Stomach smooth muscle (tissue), 2 donors: Measurements from ENCODE around the gene PRELID3B.

Source experiments
- H3K27ac ChIP-seq: one replicate; pipeline ENCODE4 v1.7.0; 2013; ENCODE audit warnings: mild to moderate bottlenecking, low read length, inconsistent platforms
- H3K27me3 ChIP-seq, 2 donors: one replicate each; pipeline ENCODE4 v1.7.0; 2013; ENCODE audit warnings: low read length in 2 of 2; ENCODE audit not compliant: insufficient read depth in 2 of 2, control insufficient read depth in 1 of 2
- H3K36me3 ChIP-seq, 2 donors: one replicate each; pipeline ENCODE4 v1.7.0; 2013; ENCODE audit warnings: low read length in 2 of 2; ENCODE audit not compliant: control insufficient read depth in 2 of 2, insufficient read depth in 2 of 2
- H3K4me1 ChIP-seq: one replicate; pipeline ENCODE4 v1.7.0; 2013; ENCODE audit warnings: low read length; ENCODE audit not compliant: control insufficient read depth, insufficient read depth
- H3K4me3 ChIP-seq, 2 donors: one replicate each; pipeline ENCODE4 v1.7.0; 2013; ENCODE audit warnings: low read length in 2 of 2
- H3K9ac ChIP-seq, 2 donors: one replicate each; pipeline ENCODE4 v1.7.0; 2013; ENCODE audit warnings: low read length in 2 of 2, mild to moderate bottlenecking in 1 of 2
- H3K9me3 ChIP-seq, 2 donors: one replicate each; pipeline ENCODE4 v1.7.0; 2013; ENCODE audit warnings: low read length in 2 of 2; ENCODE audit not compliant: control insufficient read depth in 2 of 2
- donor health status: healthy.
- donor health status: Pancreatic carcinoma.

PRELID3B gene

DNA sequence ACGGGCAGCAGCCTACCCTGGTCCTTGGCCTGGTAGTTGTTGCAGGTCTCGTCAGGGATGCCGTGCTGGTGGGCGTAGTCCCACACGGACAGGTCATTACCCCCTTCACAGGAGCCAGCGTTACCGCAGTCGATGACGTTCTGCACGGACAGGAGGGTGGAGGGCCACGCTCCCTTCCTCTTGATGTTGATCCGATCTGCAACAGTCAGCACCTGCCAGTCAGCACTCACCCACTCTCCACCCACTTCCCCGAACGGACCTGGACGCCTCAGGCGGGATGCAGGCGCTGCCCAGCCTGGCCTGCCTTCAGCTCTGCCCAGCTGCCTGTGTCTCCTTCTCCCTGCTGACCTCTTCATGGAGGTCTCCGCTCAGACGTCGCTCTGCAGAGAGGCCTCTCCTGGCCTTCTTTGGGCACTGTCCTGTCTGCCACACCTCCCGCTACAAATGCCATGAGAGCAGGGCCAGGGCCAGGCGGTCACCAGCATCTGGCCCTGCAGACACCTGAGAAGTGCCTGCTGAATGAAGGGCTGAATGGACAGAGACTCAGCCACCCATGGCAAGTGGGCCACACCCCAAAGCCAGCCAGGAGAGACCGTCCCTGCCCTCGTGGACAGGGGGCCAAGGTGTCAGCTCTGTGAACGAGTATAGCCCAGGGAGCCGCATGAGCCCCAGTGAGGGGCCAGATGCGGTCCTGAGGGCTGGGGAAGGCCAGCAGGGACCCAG, 41.0 kb downstream of the PRELID3B start:
- Histone ChIP-seq H3K36me3 (peaks cover 17 to 29% of the 10 kb centered on the region in 2 donors), H3K4me1 (peaks cover 23% of the 10 kb centered on the region), H3K9me3 (no peaks in the 10 kb centered on the region), H3K9ac (no peak overlapping the region), H3K27me3 (no peaks in the 10 kb centered on the region), H3K27ac (no peak overlapping the region), H3K4me3 (no peak overlapping the region)

DNA sequence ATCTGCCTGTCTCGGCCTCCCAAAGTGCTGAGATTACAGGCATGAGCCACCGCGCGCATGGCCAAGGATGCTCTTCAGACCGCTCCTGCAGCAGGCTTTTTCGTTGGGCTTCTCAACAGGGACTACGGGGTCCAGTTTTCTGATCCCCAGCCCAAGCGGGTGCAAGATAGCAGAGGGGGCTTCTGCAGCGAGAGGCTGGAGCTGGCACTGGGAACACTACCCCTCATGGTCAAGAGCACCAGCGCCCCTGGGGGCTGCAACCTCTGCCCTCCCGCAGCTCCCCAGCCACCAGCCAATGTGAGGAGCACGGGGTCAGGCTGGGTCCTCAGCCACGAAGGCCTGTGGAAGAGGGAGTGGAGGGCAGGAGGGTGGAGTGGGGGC, 41.5 kb downstream of the PRELID3B start:
- Histone ChIP-seq H3K27ac (no peak overlapping the region), H3K27me3 (no peaks in the 10 kb centered on the region), H3K9ac (no peak overlapping the region), H3K4me3 (no peak overlapping the region), H3K9me3 (no peaks in the 10 kb centered on the region), H3K4me1 (peaks cover 18% of the 10 kb centered on the region), H3K36me3 (peaks cover 23 to 34% of the 10 kb centered on the region in 2 donors)

DNA sequence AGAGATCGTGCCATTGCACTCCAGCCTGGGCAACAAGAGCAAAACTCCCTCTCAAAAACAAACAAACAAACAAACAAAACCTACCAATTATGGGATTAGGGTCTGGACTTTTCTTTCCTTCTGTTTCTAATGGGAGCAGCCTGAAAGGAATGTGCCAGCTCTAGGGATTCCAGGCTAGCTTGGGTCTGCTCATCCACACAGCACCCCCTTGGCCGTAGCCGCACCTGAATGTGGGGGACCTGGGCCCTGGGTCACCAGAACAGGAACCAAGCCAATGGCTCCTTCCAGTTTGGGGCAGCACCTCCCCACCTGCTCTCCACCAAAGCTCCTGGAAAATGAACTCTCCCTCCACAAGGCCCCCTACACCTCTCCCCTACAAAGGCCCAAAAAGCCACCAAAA, 42.3 kb downstream of the PRELID3B start:
- H3K27me3 ChIP-seq: no peaks in the 10 kb centered on the region
- peaks cover 11% of the 10 kb centered on the region for H3K4me1 ChIP-seq
- H3K9me3 ChIP-seq: no peaks in the 10 kb centered on the region
- no peak overlapping the region for H3K4me3 ChIP-seq
- H3K9ac ChIP-seq: no peak overlapping the region
- peaks cover 30 to 40% of the 10 kb centered on the region in 2 donors for H3K36me3 ChIP-seq
- no peak overlapping the region for H3K27ac ChIP-seq

DNA sequence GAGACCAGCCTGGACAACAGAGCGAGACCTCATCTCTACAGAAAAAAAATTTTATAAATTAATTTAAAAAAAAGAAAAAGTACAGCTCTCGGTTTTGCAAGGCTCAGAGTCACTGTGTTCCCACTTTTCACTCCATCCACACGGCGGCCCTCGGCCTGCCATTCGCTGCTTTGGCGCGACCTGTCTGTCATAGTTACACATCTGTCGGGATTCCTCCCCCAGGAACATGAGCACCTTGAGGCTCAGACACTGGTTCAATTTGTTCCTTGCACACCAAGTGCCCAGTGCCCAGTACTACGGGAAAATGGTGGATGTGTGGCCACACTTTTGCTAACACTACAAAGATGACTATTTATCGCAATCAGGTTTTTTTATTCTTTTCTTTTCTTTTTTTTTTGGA, 43.9 kb downstream of the PRELID3B start:
- Histone ChIP-seq H3K4me1 (no peaks in the 10 kb centered on the region), H3K36me3 (peaks cover 38 to 48% of the 10 kb centered on the region in 2 donors), H3K9me3 (no peaks in the 10 kb centered on the region), H3K9ac (no peak overlapping the region), H3K4me3 (no peak overlapping the region), H3K27ac (no peak overlapping the region), H3K27me3 (no peaks in the 10 kb centered on the region)

DNA sequence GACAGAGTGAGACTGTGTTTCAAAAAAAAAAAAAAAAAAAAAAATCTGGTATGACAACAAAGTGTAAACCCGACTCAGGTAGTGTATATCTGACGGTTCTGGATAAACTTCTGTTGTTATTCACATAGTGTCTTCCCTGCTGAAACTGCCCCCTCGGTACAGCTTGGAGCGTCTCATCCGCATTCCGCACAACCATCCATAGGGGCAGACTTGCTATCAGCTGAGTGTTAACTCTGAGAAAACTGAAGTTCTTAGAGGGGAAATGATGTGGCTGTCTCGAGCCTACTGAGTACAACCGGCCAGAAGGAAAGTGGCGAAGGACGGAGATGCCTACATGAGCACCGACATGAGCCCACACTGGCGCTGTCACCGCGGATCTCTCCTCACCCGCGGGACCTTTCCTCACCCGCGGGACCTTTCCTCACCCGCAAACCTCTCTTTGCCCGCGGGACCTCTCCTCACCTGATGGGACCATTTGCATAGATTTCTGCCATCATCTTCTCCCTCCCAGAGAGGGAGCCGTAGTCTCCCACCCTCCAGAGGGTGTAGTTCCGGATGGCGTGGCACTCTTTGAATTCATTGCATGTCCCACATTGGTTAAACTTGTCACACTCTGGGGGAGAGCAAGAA, 45.3 kb downstream of the PRELID3B start:
- no peak overlapping the region for H3K9ac ChIP-seq
- H3K36me3 ChIP-seq: peaks cover 52 to 59% of the 10 kb centered on the region in 2 donors
- H3K4me1 ChIP-seq: no peaks in the 10 kb centered on the region
- no peaks in the 10 kb centered on the region for H3K27me3 ChIP-seq
- no peak overlapping the region for H3K27ac ChIP-seq
- H3K9me3 ChIP-seq: no peaks in the 10 kb centered on the region
- no peak overlapping the region for H3K4me3 ChIP-seq

DNA sequence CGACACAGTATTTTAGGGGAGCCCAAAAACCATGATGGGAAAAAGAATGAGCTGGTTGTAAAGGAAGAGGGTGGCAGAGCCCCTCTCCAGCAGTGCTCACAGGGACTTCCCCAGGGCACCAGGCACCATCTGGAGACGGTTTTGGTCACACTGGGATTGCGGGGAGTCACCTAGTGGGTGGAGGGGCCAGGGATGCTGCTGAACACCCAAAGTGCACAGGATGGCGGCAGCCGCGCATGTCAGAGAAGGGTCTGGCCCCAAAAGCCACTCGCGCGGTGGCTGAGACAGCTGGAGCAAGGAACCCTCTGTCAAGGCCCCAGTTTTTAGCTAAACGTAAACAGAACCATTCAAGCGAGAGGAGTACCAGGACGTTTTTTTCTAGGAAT, 46.4 kb downstream of the PRELID3B start:
- no peaks in the 10 kb centered on the region for H3K9me3 ChIP-seq
- no peaks in the 10 kb centered on the region for H3K27me3 ChIP-seq
- no peaks in the 10 kb centered on the region for H3K4me1 ChIP-seq
- H3K4me3 ChIP-seq: no peak overlapping the region
- H3K9ac ChIP-seq: no peak overlapping the region
- no peak overlapping the region for H3K27ac ChIP-seq
- H3K36me3 ChIP-seq: peaks cover 60 to 61% of the 10 kb centered on the region in 2 donors

DNA sequence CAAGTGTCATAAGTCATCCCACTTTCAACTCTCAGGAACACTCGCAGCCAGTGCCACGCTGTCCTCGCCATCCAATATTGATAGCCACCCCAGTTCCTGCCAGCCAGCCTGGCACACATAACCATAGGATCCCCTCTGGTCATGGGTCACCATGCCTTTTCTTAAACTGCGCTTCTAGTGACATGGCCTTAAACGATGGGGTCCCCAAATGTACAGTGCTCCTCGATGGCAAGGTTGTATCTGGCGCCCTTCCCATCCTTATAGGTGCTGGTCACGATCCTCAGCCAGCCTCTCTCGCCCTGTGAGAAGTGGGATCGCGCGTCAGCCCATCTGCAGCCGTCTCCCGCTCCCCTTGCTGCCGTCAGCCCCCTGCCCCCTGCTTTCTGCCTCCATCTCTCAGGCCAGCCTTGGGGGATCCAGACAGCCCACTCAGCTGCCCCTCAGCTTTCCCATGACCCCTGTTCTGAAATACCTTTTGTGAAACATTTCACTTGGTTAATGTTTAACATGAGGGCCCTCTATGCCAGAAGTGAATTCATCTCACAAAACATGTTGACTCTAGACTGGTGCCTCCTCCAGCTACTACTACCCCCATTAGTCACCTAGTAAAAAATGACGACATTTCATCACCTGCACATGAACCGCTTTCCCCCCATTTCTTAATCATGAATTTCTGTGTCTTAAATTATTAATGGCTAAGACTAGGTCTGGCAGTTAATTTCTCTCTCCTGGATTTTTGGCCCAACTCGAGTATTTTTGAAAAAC, 46.9 kb downstream of the PRELID3B start:
- H3K27ac ChIP-seq: no peak overlapping the region

DNA sequence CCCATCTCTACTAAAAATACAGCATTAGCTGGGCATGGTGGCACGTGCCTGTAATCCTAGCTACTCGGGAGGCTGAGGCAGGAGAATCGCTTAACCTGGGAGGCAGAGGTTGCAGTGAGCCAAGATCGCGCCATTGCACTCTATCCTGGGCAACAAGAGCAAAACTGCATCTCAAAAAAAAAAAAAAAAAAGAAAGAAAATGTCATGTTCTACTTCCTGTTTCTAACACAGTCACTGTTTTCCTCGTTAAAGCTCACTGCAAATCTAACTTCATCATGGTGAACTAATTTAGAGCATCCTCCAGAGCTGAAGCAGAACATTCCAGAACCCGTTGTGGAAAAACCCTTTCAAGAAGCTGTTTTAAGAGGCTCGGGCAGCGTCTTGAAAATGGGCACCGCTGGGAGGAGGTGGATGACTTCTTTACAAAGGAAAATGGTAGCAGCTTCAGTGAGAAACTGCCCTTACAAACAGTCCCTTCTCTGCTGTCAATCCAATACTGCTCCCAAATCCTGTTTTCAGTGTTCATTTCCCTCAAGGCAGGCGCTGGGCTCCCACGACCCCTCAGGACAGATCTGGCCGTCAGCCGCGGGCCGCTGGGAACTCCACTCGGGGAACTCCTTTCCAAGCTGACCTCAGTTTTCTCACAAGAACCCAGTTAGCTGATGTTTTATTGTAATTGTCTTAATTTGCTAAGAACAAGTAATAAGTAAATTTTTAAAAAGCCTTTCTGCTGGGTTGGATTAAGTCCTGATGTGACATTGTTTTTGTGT, 48.0 kb downstream of the PRELID3B start:
- no peak overlapping the region for H3K9ac ChIP-seq
- H3K4me1 ChIP-seq: no peaks in the 10 kb centered on the region
- no peaks in the 10 kb centered on the region for H3K27me3 ChIP-seq
- H3K36me3 ChIP-seq: peaks cover 67 to 72% of the 10 kb centered on the region in 2 donors
- no peak overlapping the region for H3K27ac ChIP-seq
- no peak overlapping the region for H3K4me3 ChIP-seq
- H3K9me3 ChIP-seq: no peaks in the 10 kb centered on the region

More for the DNA sequence above, 46.9 kb downstream of the PRELID3B start:
- Histone ChIP-seq H3K27me3 (no peaks in the 10 kb centered on the region), H3K4me3 (no peak overlapping the region), H3K4me1 (no peaks in the 10 kb centered on the region), H3K9ac (no peak overlapping the region), H3K9me3 (no peaks in the 10 kb centered on the region), H3K36me3 (peaks cover 64 to 65% of the 10 kb centered on the region in 2 donors)

DNA sequence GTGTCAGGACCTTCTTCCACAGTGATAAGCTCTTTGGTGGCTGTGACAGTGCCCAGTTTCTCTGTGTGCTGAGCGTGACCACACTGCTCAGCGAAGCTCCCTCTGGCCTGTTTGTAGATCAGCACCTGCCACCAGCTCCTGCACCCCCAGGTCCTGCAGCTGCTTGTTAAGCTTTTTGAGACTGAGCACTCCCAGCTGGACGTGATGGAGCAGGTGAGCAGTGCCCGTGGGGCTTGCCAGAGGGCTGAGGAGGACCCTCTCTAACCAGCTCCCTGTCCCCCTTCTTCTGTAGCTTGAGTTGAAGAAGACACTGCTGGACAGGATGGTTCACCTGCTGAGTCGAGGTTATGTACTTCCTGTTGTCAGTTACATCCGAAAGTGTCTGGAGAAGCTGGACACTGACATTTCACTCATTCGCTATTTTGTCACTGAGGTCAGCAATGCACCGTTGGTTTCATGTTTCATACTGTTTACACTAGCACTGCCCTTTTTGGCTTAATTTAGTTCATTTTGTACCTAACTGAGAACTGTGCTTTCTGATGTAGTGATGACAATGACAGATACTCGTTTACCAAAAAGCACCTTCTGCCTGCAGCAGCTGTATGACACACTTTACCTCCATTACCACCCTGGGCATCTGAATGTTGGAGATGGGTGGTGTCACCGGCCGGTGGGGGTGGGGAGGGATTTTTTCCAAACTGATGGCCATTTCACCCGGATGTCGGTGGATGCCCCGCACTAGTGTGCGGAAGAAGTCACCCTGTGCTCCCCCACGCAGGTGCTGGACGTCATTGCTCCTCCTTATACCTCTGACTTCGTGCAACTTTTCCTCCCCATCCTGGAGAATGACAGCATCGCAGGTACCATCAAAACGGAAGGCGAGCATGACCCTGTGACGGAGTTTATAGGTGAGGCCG, 49.0 kb downstream of the PRELID3B start:
- Histone ChIP-seq H3K27me3 (no peaks in the 10 kb centered on the region), H3K4me3 (no peak overlapping the region), H3K4me1 (no peaks in the 10 kb centered on the region), H3K27ac (no peak overlapping the region), H3K36me3 (peaks cover 70 to 78% of the 10 kb centered on the region in 2 donors), H3K9me3 (no peaks in the 10 kb centered on the region), H3K9ac (no peak overlapping the region)

DNA sequence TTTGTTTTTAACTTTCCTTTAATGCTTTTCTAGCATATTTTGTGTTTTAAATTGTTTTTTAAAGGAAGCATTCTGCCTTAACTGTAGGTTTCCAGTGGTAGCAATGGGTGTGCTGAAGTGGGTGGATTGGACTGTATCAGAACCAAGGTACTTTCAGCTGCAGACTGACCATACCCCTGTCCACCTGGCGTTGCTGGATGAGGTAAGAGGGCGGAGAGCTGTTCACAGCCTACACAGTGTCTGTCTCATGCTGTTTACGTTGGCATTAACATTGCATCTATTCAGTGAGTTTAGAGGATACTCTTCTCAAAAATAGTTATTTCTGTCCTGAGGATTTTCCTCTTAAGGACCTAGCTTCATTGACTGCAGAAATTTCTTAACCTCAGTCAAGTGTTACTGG, 49.7 kb downstream of the PRELID3B start:
- H3K9me3 ChIP-seq: no peaks in the 10 kb centered on the region
- no peak overlapping the region for H3K27ac ChIP-seq
- H3K36me3 ChIP-seq: peaks cover 76 to 83% of the 10 kb centered on the region in 2 donors
- no peaks in the 10 kb centered on the region for H3K27me3 ChIP-seq
- no peak overlapping the region for H3K4me3 ChIP-seq
- no peaks in the 10 kb centered on the region for H3K4me1 ChIP-seq
- no peak overlapping the region for H3K9ac ChIP-seq
